HEK293T (cell line): ENCODE data around the gene YPEL2.

Experiments
- BHLHE40 ChIP-seq: fragments of 450-650 bp; IDR thresholded peaks from 2 replicates; pipeline ENCODE4 v1.6.1; 2016; ENCODE audit warnings: mild to moderate bottlenecking, moderate library complexity, borderline replicate concordance
- CTBP1 ChIP-seq: fragments of 450-650 bp; IDR thresholded peaks from 2 replicates; pipeline ENCODE4 v1.6.1; 2016; ENCODE audit warnings: borderline replicate concordance
- NFRKB ChIP-seq: fragments of 450-650 bp; IDR thresholded peaks from 2 replicates; pipeline ENCODE4 v1.6.1; 2016; ENCODE audit warnings: mild to moderate bottlenecking, moderate library complexity
- TARDBP ChIP-seq: fragments of 450-650 bp; IDR thresholded peaks from 2 replicates; pipeline ENCODE4 v1.6.1; 2016
- ZNF384 ChIP-seq: fragments of 450-650 bp; IDR thresholded peaks from 2 replicates; pipeline ENCODE4 v1.6.1; 2016

- TF ChIP-seq CTBP1 (no peak), BHLHE40 (no peak), NFRKB (no peak), TARDBP (no peak), ZNF384 (no peak)
These were observed 24.4 kb downstream of the YPEL2 start for GRCh38 chr17:59355702-59356325.
